Measurements from ENCODE around the gene OPN4. TPM values are rescaled to one million over a fixed set of nuclear protein-coding genes. Genes with fewer than 3 reads are reported as not detected.
A peak's percentile ranks its signal among the peaks of the same experiment; 100 is the strongest.

The OPN4 gene
- total RNA-seq, 4 donors from 2014 or later: 0.34 TPM; not detected in 3

- Histone ChIP-seq H3K27me3 (no peaks in the 10 kb centered on the region), H3K4me3 (no peak overlapping the region), H3K9me3 (no peaks in the 10 kb centered on the region), H3K36me3 (no peaks in the 10 kb centered on the region), H3K27ac (no peak overlapping the region), H3K4me1 (peaks cover 11% of the 10 kb centered on the region)
- TF ChIP-seq EP300 (IDR thresholded peaks at IDR 0.05) (no peak), POLR2A (IDR thresholded peaks at IDR 0.05) (no peak)
- no peak for DNase-seq (ENCODE audit: low spot score in 2 of 2)
- 97% methylated on average over 3 of the region's 3 CpGs for WGBS
Measured at GRCh38 chr10:86653987-86654386, 360 bp upstream of the OPN4 start.

GRCh38 chr10:86655173-86655540, 810 bp downstream of the OPN4 start:
- 93% methylated on average over 2 of the region's 4 CpGs for WGBS
- no peaks in the 10 kb centered on the region for H3K27me3 ChIP-seq
- no peak overlapping the region for H3K27ac ChIP-seq
- no peak for TF ChIP-seq EP300 (IDR thresholded peaks at IDR 0.05)
- no peak for TF ChIP-seq CTCF (IDR thresholded peaks at IDR 0.05)
- no peak for TF ChIP-seq POLR2A (IDR thresholded peaks at IDR 0.05)
- no peak for TF ChIP-seq POLR2AphosphoS5 (IDR thresholded peaks at IDR 0.05)
- H3K4me1 ChIP-seq: no peaks in the 10 kb centered on the region
- no peaks in the 10 kb centered on the region for H3K9me3 ChIP-seq
- no peaks in the 10 kb centered on the region for H3K36me3 ChIP-seq
- DNase-seq (ENCODE audit: low spot score in 2 of 2): peak; percentile 54 to 66
- H3K4me3 ChIP-seq: no peak overlapping the region

GRCh38 chr10:86655596-86655995, 1.2 kb downstream of the OPN4 start:
- no peaks in the 10 kb centered on the region for H3K9me3 ChIP-seq
- H3K4me3 ChIP-seq: no peak overlapping the region
- DNase-seq (ENCODE audit: low spot score in 2 of 2): peak in 1 of 2 donors; percentile 40
- H3K27me3 ChIP-seq: no peaks in the 10 kb centered on the region
- TF ChIP-seq EP300 (IDR thresholded peaks at IDR 0.05) (no peak), POLR2AphosphoS5 (IDR thresholded peaks at IDR 0.05) (no peak), POLR2A (IDR thresholded peaks at IDR 0.05) (no peak), CTCF (IDR thresholded peaks at IDR 0.05) (no peak)
- no peak overlapping the region for H3K27ac ChIP-seq
- H3K36me3 ChIP-seq: no peaks in the 10 kb centered on the region
- H3K4me1 ChIP-seq: no peaks in the 10 kb centered on the region
- 82% methylated on average over 2 of the region's 3 CpGs for WGBS

GRCh38 chr10:86657011-86657395, 2.7 kb downstream of the OPN4 start:
- DNase-seq (ENCODE audit: low spot score in 2 of 2): peak; percentile 35 to 47
- 95% methylated on average over 8 of the region's 8 CpGs for WGBS
- Histone ChIP-seq H3K36me3 (no peaks in the 10 kb centered on the region), H3K9me3 (no peaks in the 10 kb centered on the region), H3K4me3 (no peak overlapping the region), H3K27ac (no peak overlapping the region), H3K4me1 (peaks cover 9% of the 10 kb centered on the region), H3K27me3 (no peaks in the 10 kb centered on the region)
- TF ChIP-seq POLR2A (IDR thresholded peaks at IDR 0.05) (no peak), CTCF (IDR thresholded peaks at IDR 0.05) (no peak), POLR2AphosphoS5 (IDR thresholded peaks at IDR 0.05) (no peak), EP300 (IDR thresholded peaks at IDR 0.05) (no peak)

- H3K9me3 ChIP-seq: no peaks in the 10 kb centered on the region
- peaks cover 10% of the 10 kb centered on the region for H3K4me1 ChIP-seq
- peak; percentile 43 to 62 for DNase-seq (ENCODE audit: low spot score in 2 of 2)
- no peak for TF ChIP-seq POLR2AphosphoS5 (IDR thresholded peaks at IDR 0.05)
- WGBS: 73% methylated on average over 18 of the region's 19 CpGs
- H3K27ac ChIP-seq: no peak overlapping the region
- H3K36me3 ChIP-seq: no peaks in the 10 kb centered on the region
- no peak overlapping the region for H3K4me3 ChIP-seq
- H3K27me3 ChIP-seq: no peaks in the 10 kb centered on the region
Measured at GRCh38 chr10:86657396-86658011, 3.2 kb downstream of the OPN4 start.

- no peaks in the 10 kb centered on the region for H3K27me3 ChIP-seq
- TF ChIP-seq EP300 (IDR thresholded peaks at IDR 0.05) (no peak), POLR2A (IDR thresholded peaks at IDR 0.05) (no peak), POLR2AphosphoS5 (IDR thresholded peaks at IDR 0.05) (no peak), CTCF (IDR thresholded peaks at IDR 0.05) (no peak)
- WGBS: 98% methylated on average over 6 of the region's 12 CpGs
- H3K4me1 ChIP-seq: peaks cover 10% of the 10 kb centered on the region
- peak; percentile 56 to 72 for DNase-seq (ENCODE audit: low spot score in 2 of 2)
- no peak overlapping the region for H3K4me3 ChIP-seq
- no peaks in the 10 kb centered on the region for H3K9me3 ChIP-seq
- no peaks in the 10 kb centered on the region for H3K36me3 ChIP-seq
- H3K27ac ChIP-seq: no peak overlapping the region
Measured at GRCh38 chr10:86658261-86658741, 4.0 kb downstream of the OPN4 start.
